ENCODE data around the gene ZNF845.
"Not testable (repeated sequence)": the region's sequence is repeated elsewhere in the genome, so short reads cannot be mapped to it uniquely, and the experiment has no call there.

ZNF845 gene

DNA sequence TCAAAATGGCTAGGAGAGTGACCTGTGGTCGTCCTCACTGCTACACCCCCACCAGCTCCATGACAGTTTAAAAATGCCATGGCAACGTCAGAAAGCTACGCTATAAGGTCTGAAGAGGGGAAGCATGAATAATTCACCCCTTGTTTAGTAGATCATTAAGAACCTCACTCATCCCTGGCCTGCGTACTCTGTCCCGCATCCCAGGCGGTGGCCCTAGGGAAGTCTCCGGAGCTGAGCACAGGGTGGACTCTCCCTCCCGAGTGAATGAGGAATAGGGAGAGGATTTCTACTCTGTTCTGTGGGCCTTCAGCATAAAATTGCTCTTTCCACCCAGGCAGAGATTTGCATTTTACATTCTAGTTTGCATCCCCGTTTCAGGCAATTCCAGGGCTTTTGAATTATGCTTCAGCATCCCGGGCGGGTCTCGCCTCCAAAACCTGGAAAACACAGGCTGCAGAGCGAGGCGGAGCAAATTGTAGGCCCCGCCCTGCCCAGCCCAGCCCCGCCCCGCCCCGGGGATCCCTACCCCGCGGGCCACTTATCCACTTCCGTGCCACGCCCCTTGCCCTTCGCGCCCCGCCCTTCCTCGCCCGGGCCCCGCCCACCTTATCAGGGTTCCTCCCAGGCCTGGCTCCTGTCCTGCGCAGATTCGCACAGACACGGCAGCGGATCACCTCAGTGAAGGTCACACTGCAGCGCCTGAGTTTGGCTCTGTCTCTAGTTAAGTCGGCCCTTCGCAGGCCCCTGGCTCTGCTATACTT is 24.5 kb downstream of the ZNF845 start:
- TF ChIP-seq, protein P1, sequence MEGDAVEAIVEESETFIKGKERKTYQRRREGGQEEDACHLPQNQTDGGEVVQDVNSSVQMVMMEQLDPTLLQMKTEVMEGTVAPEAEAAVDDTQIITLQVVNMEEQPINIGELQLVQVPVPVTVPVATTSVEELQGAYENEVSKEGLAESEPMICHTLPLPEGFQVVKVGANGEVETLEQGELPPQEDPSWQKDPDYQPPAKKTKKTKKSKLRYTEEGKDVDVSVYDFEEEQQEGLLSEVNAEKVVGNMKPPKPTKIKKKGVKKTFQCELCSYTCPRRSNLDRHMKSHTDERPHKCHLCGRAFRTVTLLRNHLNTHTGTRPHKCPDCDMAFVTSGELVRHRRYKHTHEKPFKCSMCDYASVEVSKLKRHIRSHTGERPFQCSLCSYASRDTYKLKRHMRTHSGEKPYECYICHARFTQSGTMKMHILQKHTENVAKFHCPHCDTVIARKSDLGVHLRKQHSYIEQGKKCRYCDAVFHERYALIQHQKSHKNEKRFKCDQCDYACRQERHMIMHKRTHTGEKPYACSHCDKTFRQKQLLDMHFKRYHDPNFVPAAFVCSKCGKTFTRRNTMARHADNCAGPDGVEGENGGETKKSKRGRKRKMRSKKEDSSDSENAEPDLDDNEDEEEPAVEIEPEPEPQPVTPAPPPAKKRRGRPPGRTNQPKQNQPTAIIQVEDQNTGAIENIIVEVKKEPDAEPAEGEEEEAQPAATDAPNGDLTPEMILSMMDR (IDR thresholded peaks at IDR 0.05; ENCODE audit: control insufficient read depth, insufficient read depth, low read depth, low read length, missing control alignments), result no peak
- DNase-seq (ENCODE audit: low read depth), result no peak
- no peak overlapping the region for H3K4me3 ChIP-seq (ENCODE audit: control insufficient read depth, low read depth, low read length)

DNA sequence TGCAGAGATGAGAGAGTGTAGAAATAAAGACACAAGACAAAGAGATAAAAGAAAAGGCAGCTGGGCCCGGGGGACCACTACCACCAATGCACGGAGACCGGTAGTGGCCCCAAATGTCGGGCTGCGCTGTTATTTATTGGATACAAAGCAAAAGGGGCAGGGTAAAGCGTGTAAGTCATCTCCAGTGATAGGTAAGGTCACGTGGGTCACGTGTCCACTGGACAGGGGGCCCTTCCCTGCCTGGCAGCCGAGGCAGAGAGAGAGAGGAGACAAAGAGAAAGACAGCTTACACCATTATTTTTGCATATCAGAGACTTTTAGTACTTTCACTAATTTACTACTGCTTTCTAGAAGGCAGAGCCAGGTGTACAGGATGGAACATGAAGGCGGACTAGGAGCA is 26.5 kb downstream of the ZNF845 start:
- H3K4me3 ChIP-seq (ENCODE audit: control insufficient read depth, low read depth, low read length); DNase-seq (ENCODE audit: low read depth): not testable (repeated sequence)

DNA sequence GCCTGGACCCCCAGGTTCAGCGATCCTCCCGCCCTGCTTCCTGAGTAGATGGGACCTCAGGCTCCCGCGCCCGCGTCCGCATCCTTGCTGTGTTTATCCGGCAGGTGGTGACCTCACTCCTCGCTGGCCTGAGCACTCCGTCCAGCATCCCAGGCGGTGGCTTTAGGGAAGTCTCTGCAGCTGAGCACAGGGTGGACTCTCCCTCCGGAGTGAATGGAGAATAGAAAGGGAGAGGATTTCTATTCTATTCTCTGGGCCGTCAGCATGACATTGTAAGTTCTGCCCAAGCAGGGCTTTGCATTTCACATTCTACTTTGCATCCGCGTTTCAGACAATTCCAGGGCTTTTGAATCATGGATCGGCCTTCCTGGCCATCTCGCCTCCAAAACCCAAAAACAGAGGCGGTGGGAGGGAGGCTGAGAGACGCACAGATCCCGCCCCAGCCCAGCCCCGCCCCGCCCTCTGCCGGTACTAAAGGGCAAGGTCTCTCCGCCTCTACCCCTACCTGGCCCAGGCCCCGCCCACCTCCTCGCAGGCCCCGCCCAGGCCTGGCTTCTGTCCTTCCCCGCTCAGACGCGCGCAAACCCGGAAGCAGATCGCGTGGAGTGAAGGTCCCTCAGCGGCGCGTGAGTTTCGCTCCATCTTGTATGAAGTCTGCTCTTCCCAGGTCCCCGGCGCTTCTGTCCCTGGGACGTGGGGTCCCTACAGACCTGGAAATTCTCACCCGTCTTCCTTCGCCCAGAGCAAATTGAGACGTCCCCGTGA is 31.8 kb downstream of the ZNF845 start, which contains the start of gene ZNF525:
Gene ZNF525 (plus strand): TSS at position 572 of the 765 bp plus-strand sequence. CDS start 6,577 bp downstream, outside the sequence.
- peak within 1 kb of the TSS; percentile 77 for H3K4me3 ChIP-seq (ENCODE audit: control insufficient read depth, low read depth, low read length)
- TF ChIP-seq, protein P1 (IDR thresholded peaks at IDR 0.05; ENCODE audit: control insufficient read depth, insufficient read depth, low read depth, low read length, missing control alignments), result peak; percentile 34
- no peak for DNase-seq (ENCODE audit: low read depth)

DNA sequence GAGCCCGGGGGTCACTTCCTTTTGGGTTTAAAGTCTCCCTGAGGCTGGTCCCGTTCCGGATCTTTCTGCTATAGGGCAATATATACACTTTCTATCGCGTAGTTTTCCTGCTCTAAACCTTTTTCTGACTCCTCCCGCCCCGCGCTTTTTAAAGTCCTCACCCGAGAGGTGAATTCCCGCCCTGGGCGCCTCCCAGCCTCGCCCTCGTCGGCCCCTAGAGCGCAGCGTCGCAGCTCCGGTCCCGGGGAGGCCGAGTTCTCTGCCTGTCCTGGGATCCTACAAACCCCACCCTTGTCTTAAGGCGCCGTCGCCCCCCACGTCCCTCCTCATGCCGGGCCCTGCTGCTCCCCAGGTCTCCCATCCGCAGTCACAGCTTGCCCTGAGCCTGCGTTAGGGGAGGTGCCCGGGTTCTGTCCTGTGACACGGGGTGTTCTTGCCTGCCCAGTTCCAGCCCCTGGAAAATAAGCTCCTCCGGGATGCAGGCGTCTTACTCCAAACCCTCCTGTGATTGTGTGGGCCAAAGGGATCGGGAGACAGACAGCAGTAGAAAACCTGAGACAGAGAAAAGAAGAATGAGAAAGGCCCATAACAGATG is 32.4 kb downstream of the ZNF845 start:
- peak overlapping the region; percentile 77 for H3K4me3 ChIP-seq (ENCODE audit: control insufficient read depth, low read depth, low read length)
- DNase-seq (ENCODE audit: low read depth), result no peak
- TF ChIP-seq, protein P1 (IDR thresholded peaks at IDR 0.05; ENCODE audit: control insufficient read depth, insufficient read depth, low read depth, low read length, missing control alignments), result no peak

DNA sequence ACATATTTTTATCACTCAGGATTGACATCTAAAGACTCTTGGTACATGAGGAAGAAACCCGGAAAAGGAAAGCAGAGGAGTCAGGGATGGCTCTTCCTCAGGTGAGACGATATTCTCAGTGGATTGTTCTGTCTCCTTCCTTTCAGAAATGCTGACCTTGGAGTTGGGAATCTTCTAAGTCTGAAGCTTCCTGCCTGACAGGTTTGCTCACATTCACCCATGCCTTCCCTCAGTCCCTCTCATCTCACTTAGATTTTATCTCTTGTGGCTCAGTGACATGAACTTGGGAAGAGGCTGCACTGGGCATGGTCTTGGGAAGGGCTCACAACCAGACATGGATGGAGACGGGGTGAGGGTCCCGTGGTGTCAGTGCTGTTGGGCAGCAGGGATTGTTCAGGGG is 38.6 kb downstream of the ZNF845 start:
- H3K4me3 ChIP-seq (ENCODE audit: control insufficient read depth, low read depth, low read length), result no peak overlapping the region
- TF ChIP-seq, protein P1 (IDR thresholded peaks at IDR 0.05; ENCODE audit: control insufficient read depth, insufficient read depth, low read depth, low read length, missing control alignments), result no peak
- no peak for DNase-seq (ENCODE audit: low read depth)

DNA sequence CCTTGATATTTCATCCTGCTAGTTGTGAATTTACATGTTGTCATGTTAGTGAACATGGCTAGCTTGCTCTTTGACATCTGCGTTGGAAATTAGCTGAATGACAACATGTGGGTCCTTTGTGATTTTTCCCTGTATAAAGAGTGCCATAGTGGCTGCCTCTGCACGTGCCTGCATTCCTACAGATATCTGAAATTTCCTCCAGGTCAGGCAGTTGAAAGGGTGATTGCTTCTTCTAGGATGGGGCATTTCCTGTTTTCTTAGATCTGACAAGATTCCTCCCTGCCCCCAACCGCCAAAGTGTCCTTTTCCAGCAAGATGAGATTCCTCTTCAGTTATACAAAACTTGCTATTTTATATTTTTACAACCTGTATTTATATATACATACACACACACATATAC is 40.7 kb downstream of the ZNF845 start:
- no peak overlapping the region for H3K4me3 ChIP-seq (ENCODE audit: control insufficient read depth, low read depth, low read length)
- DNase-seq (ENCODE audit: low read depth), result no peak
- TF ChIP-seq, protein P1 (IDR thresholded peaks at IDR 0.05; ENCODE audit: control insufficient read depth, insufficient read depth, low read depth, low read length, missing control alignments), result no peak

DNA sequence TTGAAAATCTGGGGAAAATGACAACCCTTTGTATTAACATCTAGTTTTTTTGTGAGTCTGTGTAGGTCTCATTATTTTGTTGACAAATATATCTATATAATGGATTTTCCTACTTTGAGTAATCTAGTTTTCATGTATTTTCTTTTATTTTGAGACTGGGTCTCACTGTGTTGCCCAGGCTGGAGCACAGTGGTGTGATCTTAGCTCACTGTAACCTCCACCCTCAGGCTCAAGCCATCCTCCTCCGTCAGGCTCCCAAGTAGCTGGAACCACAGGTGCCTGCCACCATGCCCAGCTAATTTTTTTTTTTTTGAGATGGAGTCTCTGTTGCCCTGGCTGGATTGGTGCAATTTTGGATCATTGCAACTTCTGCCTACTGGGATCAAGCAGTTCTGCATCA is 41.2 kb downstream of the ZNF845 start:
- TF ChIP-seq, protein P1 (IDR thresholded peaks at IDR 0.05; ENCODE audit: control insufficient read depth, insufficient read depth, low read depth, low read length, missing control alignments), result no peak
- no peak for DNase-seq (ENCODE audit: low read depth)
- H3K4me3 ChIP-seq (ENCODE audit: control insufficient read depth, low read depth, low read length), result no peak overlapping the region

Measured in AG09309 (cell line).